Endothelial cell of umbilical vein (primary cell): ENCODE data around the gene PRRG1.

Experiments used
- CTCF ChIP-seq, 2 donors: IDR thresholded peaks; 1 replicate in 1 of 2; 2 replicates in 1 of 2; pipeline ENCODE4 v1.5.1; 2011; ENCODE audit warnings: low read length in 2 of 2, mild to moderate bottlenecking in 2 of 2, moderate library complexity in 2 of 2, control low read depth in 1 of 2, inconsistent platforms in 1 of 2, low read depth in 1 of 2; ENCODE audit not compliant: insufficient read depth in 1 of 2; ENCODE audit errors: extremely low read depth in 1 of 2
- EZH2 ChIP-seq: IDR thresholded peaks from 2 replicates; pipeline ENCODE4 v1.6.1; 2012; ENCODE audit warnings: borderline replicate concordance, low read depth, mild to moderate bottlenecking, moderate library complexity, low read length, inconsistent platforms; ENCODE audit not compliant: severe bottlenecking
- FOS ChIP-seq: IDR thresholded peaks from 2 replicates; pipeline ENCODE4 v1.6.1; 2011; ENCODE audit warnings: mild to moderate bottlenecking, low read length, moderate library complexity, borderline replicate concordance; ENCODE audit not compliant: insufficient read depth
- GATA2 ChIP-seq: IDR thresholded peaks from 2 replicates; pipeline ENCODE4 v1.7.0; 2011; ENCODE audit warnings: low read depth, mild to moderate bottlenecking, moderate library complexity, mixed read lengths, low read length; ENCODE audit not compliant: insufficient read length, insufficient read depth
- JUN ChIP-seq: IDR thresholded peaks from 2 replicates; pipeline ENCODE4 v1.6.1; 2011; ENCODE audit warnings: borderline replicate concordance, low read depth; ENCODE audit not compliant: insufficient read length, insufficient read depth
- MAX ChIP-seq: IDR thresholded peaks from 2 replicates; pipeline ENCODE4 v1.6.1; 2011; ENCODE audit not compliant: insufficient read depth, insufficient read length
- MYC ChIP-seq: IDR thresholded peaks from one replicate; pipeline ENCODE4 v1.6.1; 2011; ENCODE audit warnings: mild to moderate bottlenecking, low read depth, low read length
- POLR2A ChIP-seq: IDR thresholded peaks from 2 replicates; pipeline ENCODE4 v1.6.1; 2012; ENCODE audit warnings: low read depth, mild to moderate bottlenecking, control low read depth, low read length
- POLR2AphosphoS5 ChIP-seq: IDR thresholded peaks from 2 replicates; pipeline ENCODE4 v1.6.1; 2012; ENCODE audit warnings: low read depth, mild to moderate bottlenecking, control low read depth, low read length, moderate library complexity; ENCODE audit not compliant: insufficient read depth

- no peak for TF ChIP-seq CTCF (IDR thresholded peaks at IDR 0.05; ENCODE audit: extremely low read depth in 1 of 2, insufficient read depth in 1 of 2, low read depth in 1 of 2, low read length in 2 of 2)
- no peak for TF ChIP-seq POLR2A
- peak; percentile 65 for TF ChIP-seq JUN
- TF ChIP-seq EZH2 = no peak
- peak; percentile 22 for TF ChIP-seq POLR2AphosphoS5
- no peak for TF ChIP-seq MAX
- TF ChIP-seq GATA2 = peak; percentile 84
- no peak for TF ChIP-seq MYC
- TF ChIP-seq FOS = peak; percentile 64
Measured at GRCh38 chrX:37315511-37316248, 33.5 kb upstream of the PRRG1 start.
